IMR-90 (cell line): Measurements from ENCODE around the gene TPPP. TPM values are rescaled to one million over a fixed set of nuclear protein-coding genes. Genes with fewer than 3 reads are reported as not detected.

Experiments used
- ATAC-seq: fragments of 200-7000 bp; cut with Tn5 transposase; 2 replicates; pipeline ENCODE4 v1.9.1; 2020; ENCODE audit warnings: low read depth, mild to moderate bottlenecking, moderate library complexity
- BruUV-seq: library from RNA; stranded (reverse); fragments of 400-500 nt; replicated peaks from 2 replicates; lab custom pipeline; 2021; lab: Mats Ljungman, UMichigan
- CTCF ChIA-PET: fragments of 300-600 bp; formaldehyde crosslinking; extraction: SDS; loops from one replicate; lab custom pipeline; 2021; ENCODE audit warnings: antibody characterized with exemption; lab: Yijun Ruan, JAX
- POLR2A ChIA-PET: fragments of 300-600 bp; sonication (Branson Sonifier 250); formaldehyde crosslinking; loops from one replicate; lab custom pipeline; 2022; ENCODE audit warnings: antibody characterized with exemption; ENCODE audit not compliant: unreplicated experiment; lab: Charles Lee
- DNase-seq: peaks from one replicate; pipeline ENCODE4 v3.0.0; 2013
- H2AFZ ChIP-seq: replicated peaks from 2 replicates; pipeline ENCODE3; 2013; ENCODE audit warnings: low read length, mild to moderate bottlenecking; ENCODE audit not compliant: poor library complexity
- H2AK5ac ChIP-seq: 2 replicates; pipeline ENCODE4 v1.6.1; 2013; ENCODE audit warnings: low read depth, low read length, inconsistent platforms
- H2AK9ac ChIP-seq: replicated peaks from 2 replicates; pipeline ENCODE3; 2013; ENCODE audit warnings: mild to moderate bottlenecking, low read depth, low read length, moderate library complexity; ENCODE audit not compliant: poor library complexity
- H2BK120ac ChIP-seq: 2 replicates; pipeline ENCODE4 v1.6.1; 2013; ENCODE audit warnings: low read depth, low read length, inconsistent platforms
- H2BK15ac ChIP-seq: 3 replicates; pipeline ENCODE4 v1.6.1; 2013; ENCODE audit warnings: low read depth, low read length, inconsistent platforms
- H2BK20ac ChIP-seq: 2 replicates; pipeline ENCODE4 v1.6.1; 2013; ENCODE audit warnings: low read depth, mild to moderate bottlenecking, inconsistent platforms, low read length, moderate library complexity
- H2BK5ac ChIP-seq: 2 replicates; pipeline ENCODE4 v1.6.1; 2013; ENCODE audit warnings: mild to moderate bottlenecking, low read depth, low read length, inconsistent platforms; ENCODE audit not compliant: poor library complexity, severe bottlenecking
- H3K14ac ChIP-seq: replicated peaks from 2 replicates; pipeline ENCODE4 v1.6.1; 2013; ENCODE audit warnings: low read depth, low read length, inconsistent platforms
- H3K18ac ChIP-seq: 2 replicates; pipeline ENCODE4 v1.6.1; 2013; ENCODE audit warnings: low read depth, low read length, control low read depth
- H3K23ac ChIP-seq: 2 replicates; pipeline ENCODE4 v1.6.1; 2013; ENCODE audit warnings: low read depth, low read length, inconsistent platforms
- H3K27ac ChIP-seq: 2 replicates; pipeline ENCODE4 v1.5.1; 2013; ENCODE audit warnings: mild to moderate bottlenecking, control low read depth, low read length; ENCODE audit not compliant: insufficient read depth
- H3K27me3 ChIP-seq: 2 replicates; pipeline ENCODE4 v1.6.1; 2013; ENCODE audit warnings: low read length; ENCODE audit not compliant: control insufficient read depth, insufficient read depth
- H3K36me3 ChIP-seq: 2 replicates; pipeline ENCODE4 v1.6.1; 2013; ENCODE audit warnings: low read length, mixed read lengths; ENCODE audit not compliant: control insufficient read depth, insufficient read depth
- H3K4ac ChIP-seq: 2 replicates; pipeline ENCODE4 v1.6.1; 2013; ENCODE audit warnings: low read depth, low read length, inconsistent platforms
- H3K4me1 ChIP-seq: 2 replicates; pipeline ENCODE4 v1.6.1; 2013; ENCODE audit warnings: low read length, mixed read lengths; ENCODE audit not compliant: control insufficient read depth, insufficient read depth
- H3K4me2 ChIP-seq: 2 replicates; pipeline ENCODE4 v1.6.1; 2013; ENCODE audit warnings: low read depth, mild to moderate bottlenecking, control low read depth, low read length, moderate library complexity
- H3K4me3 ChIP-seq: 2 replicates; pipeline ENCODE4 v1.5.1; 2013; ENCODE audit warnings: low read depth, mild to moderate bottlenecking, control low read depth, low read length, moderate library complexity; ENCODE audit not compliant: insufficient read depth
- H3K56ac ChIP-seq: 2 replicates; pipeline ENCODE4 v1.6.1; 2013; ENCODE audit warnings: low read length, inconsistent platforms; ENCODE audit not compliant: insufficient read depth; ENCODE audit errors: extremely low read depth
- H3K79me1 ChIP-seq, 2 experiments: 2 replicates each; pipeline ENCODE4 v1.6.1; 2013; ENCODE audit warnings: low read length in 2 of 2, inconsistent platforms in 1 of 2, low read depth in 1 of 2
- H3K9ac ChIP-seq: 2 replicates; pipeline ENCODE4 v1.6.1; 2013; ENCODE audit warnings: low read depth, low read length, control low read depth
- H3K9me1 ChIP-seq: 2 replicates; pipeline ENCODE4 v1.6.1; 2013; ENCODE audit warnings: low read length, inconsistent platforms; ENCODE audit not compliant: insufficient read depth
- H3K9me3 ChIP-seq: 2 replicates; pipeline ENCODE4 v1.6.1; 2013; ENCODE audit warnings: low read length; ENCODE audit not compliant: control insufficient read depth, insufficient read depth
- H4K20me1 ChIP-seq: 2 replicates; pipeline ENCODE4 v1.6.1; 2013; ENCODE audit warnings: low read length, inconsistent platforms; ENCODE audit not compliant: insufficient read depth
- H4K5ac ChIP-seq: 2 replicates; pipeline ENCODE4 v1.6.1; 2013; ENCODE audit warnings: mild to moderate bottlenecking, low read depth, low read length, control low read depth
- H4K8ac ChIP-seq, 2 experiments: 2 replicates each; pipeline ENCODE4 v1.6.1; 2013; ENCODE audit warnings: low read depth in 2 of 2, low read length in 2 of 2, control low read depth in 1 of 2, inconsistent platforms in 1 of 2
- H4K91ac ChIP-seq: 2 replicates; pipeline ENCODE4 v1.6.1; 2013; ENCODE audit warnings: low read depth, low read length, inconsistent platforms; ENCODE audit not compliant: insufficient read depth
- CHD1 ChIP-seq: IDR thresholded peaks from 2 replicates; pipeline ENCODE4 v1.6.1; 2012; ENCODE audit warnings: low read depth, low read length, improper control_type of control experiment
- MAZ ChIP-seq: IDR thresholded peaks from 2 replicates; pipeline ENCODE4 v1.6.1; 2012; ENCODE audit warnings: low read depth, mild to moderate bottlenecking, low read length, improper control_type of control experiment, moderate library complexity, borderline replicate concordance
- RFX5 ChIP-seq: IDR thresholded peaks from 2 replicates; pipeline ENCODE4 v1.8.0; 2012; ENCODE audit warnings: low read depth, mild to moderate bottlenecking, low read length, moderate library complexity
- WGBS, 2 experiments: methylation state at CpG; one replicate each; pipeline versions ENCODE4 v1.1.5 to v1.1.7; 2013; ENCODE audit warnings: missing lambda C conversion rate in 2 of 2; ENCODE audit not compliant: insufficient read length in 1 of 2; ENCODE audit errors: extremely low coverage in 2 of 2; 5-methylcytosine and 5-hydroxymethylcytosine counted together
- dilution Hi-C: fragments of 300-500 bp; cut with HindIII; formaldehyde crosslinking; loops from one replicate; pipeline ENCODE4 v1.14.3; 2018; ENCODE audit warnings: low sequenced_read_pairs; ENCODE audit not compliant: unreplicated experiment
- in situ Hi-C: fragments of 300-500 bp; cut with MboI; formaldehyde crosslinking; loops from 3 replicates; pipeline ENCODE4 v1.14.3; 2019; ENCODE audit warnings: low sequenced_read_pairs, inconsistent platforms, mixed read lengths
- intact Hi-C: fragments of 100-400 bp; cut with micrococcal nuclease; formaldehyde crosslinking; loops from 2 replicates; pipeline ENCODE4 v1.10.0; 2022
- polyA plus RNA-seq, 3 experiments: library from polyadenylated mRNA; depleted of rRNA; stranded (reverse); fragments of >200 nt; gene quantifications; 2 replicates each; pipeline ENCODE4 v1.2.3, GENCODE V29; 2012; ENCODE audit warnings: low replicate concordance in 1 of 3
- total RNA-seq: library from RNA; depleted of rRNA; stranded (reverse); fragments of >200 nt; gene quantifications from 2 replicates; pipeline ENCODE4 v1.2.3, GENCODE V29; 2012
- TF ChIP-seq, protein P1 (sequence below): conservative IDR thresholded peaks from 2 replicates; pipeline ENCODE4 v1.5.1; 2012; ENCODE audit warnings: mild to moderate bottlenecking, low read depth, low read length, improper control_type of control experiment
- TF ChIP-seq, protein P2 (sequence below): fragments of 150-350 bp; IDR thresholded peaks from 2 replicates; pipeline ENCODE4 v1.6.1; 2017; ENCODE audit warnings: mild to moderate bottlenecking, antibody characterized with exemption, low read length, low read depth

TPPP gene
- total and polyA plus RNA-seq, 2 of the 4 experiments (the other 2 are of a cell fraction) = under 0.01 to 0.07 TPM

DNA sequence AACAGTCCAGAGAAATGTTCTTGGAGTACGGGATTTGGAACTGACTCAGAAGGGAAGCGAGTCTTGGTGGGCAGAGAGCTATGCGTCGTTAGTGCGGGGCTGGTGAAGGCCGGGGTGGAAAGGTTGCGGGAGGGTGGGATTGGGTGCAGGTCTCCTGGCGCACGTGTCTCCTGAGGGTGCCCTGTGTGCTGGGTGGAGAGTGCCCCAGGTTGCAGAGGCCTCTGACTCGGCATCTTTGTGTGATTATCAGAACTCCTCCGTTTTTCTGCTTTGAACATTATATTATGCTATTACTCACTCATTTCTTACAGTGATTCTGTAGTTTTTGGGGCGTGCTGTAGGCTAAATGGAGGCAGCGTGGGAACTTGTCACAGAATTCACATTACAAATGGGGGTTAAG, 69.6 kb downstream of the TPPP start (continued):
- TF ChIP-seq, protein P1, sequence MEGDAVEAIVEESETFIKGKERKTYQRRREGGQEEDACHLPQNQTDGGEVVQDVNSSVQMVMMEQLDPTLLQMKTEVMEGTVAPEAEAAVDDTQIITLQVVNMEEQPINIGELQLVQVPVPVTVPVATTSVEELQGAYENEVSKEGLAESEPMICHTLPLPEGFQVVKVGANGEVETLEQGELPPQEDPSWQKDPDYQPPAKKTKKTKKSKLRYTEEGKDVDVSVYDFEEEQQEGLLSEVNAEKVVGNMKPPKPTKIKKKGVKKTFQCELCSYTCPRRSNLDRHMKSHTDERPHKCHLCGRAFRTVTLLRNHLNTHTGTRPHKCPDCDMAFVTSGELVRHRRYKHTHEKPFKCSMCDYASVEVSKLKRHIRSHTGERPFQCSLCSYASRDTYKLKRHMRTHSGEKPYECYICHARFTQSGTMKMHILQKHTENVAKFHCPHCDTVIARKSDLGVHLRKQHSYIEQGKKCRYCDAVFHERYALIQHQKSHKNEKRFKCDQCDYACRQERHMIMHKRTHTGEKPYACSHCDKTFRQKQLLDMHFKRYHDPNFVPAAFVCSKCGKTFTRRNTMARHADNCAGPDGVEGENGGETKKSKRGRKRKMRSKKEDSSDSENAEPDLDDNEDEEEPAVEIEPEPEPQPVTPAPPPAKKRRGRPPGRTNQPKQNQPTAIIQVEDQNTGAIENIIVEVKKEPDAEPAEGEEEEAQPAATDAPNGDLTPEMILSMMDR = no peak
- TF ChIP-seq MAZ = no peak
- no peak for TF ChIP-seq CHD1

DNA sequence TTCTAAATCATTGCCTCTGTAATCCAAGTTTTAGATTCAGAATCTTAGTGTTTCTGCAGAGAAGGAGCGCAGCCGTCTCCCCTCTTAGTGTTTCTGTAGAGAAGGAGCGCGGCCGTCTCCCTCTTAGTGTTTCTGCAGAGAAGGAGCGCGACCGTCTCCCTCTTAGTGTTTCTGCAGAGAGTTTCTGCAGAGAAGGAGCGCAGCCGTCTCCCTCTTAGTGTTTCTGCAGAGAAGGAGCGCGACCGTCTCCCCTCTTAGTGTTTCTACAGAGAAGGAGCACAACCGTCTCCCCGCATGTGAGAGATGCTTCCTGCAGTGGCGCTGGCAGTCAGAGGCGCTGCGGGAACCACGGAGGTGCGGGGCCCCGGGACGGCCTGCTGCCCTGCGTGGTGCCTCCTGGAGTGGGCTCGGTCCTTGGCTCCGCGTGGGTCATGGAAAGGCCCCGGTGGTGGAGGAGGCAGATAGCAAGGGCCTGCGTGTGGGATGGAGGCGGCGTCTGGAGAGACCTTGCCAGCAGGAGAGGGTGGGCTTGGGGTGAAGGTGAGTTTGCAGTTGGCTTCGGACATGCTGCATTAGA, 70.1 kb downstream of the TPPP start:
- Histone ChIP-seq H2BK5ac (no peak overlapping the region), H3K4me3 (no peak overlapping the region), H3K23ac (no peak overlapping the region), H3K9ac (no peak overlapping the region), H2BK20ac (no peak overlapping the region), H4K91ac (no peak overlapping the region), H3K9me3 (no peaks in the 10 kb centered on the region), H3K9me1 (no peaks in the 10 kb centered on the region), H3K79me1 (no peaks in the 10 kb centered on the region; a peak in 1 of 4 replicates), H2AK9ac (no peak overlapping the region), H3K18ac (no peak overlapping the region), H4K5ac (no peak overlapping the region), H2BK15ac (no peak overlapping the region), H4K8ac (no peak overlapping the region), H3K4ac (no peak overlapping the region), H3K36me3 (peaks cover 12% of the 10 kb centered on the region), H3K4me2 (no peak overlapping the region), H2AK5ac (no peak overlapping the region), H3K56ac (no peak overlapping the region), H4K20me1 (no peaks in the 10 kb centered on the region), H3K4me1 (no peaks in the 10 kb centered on the region), H3K27me3 (no peaks in the 10 kb centered on the region), H2AFZ (no peak overlapping the region), H2BK120ac (no peak overlapping the region), H3K27ac (no peak overlapping the region), H3K14ac (no peak overlapping the region)
- no peak for TF ChIP-seq RFX5
- TF ChIP-seq, protein P2, sequence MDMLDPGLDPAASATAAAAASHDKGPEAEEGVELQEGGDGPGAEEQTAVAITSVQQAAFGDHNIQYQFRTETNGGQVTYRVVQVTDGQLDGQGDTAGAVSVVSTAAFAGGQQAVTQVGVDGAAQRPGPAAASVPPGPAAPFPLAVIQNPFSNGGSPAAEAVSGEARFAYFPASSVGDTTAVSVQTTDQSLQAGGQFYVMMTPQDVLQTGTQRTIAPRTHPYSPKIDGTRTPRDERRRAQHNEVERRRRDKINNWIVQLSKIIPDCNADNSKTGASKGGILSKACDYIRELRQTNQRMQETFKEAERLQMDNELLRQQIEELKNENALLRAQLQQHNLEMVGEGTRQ = no peak
- ATAC-seq = no peak
- in situ Hi-C loops = no loop called here
- no TSS peak for BruUV-seq
- intact Hi-C loops = no loop called here
- DNase-seq = no peak
- ChIA-PET POLR2A (no interaction called here), CTCF (no interaction called here)
- dilution Hi-C loops = no loop called here
- 94% methylated on average over 12 of the region's 31 CpGs; no CpG with 5 or more reads in 1 of the 2 experiments for WGBS, 2 experiments
